Embryonic facial prominence (tissue), 1 donor: ENCODE measurements around the gene SDK1.

Source experiments
- DNase-seq: peaks from one replicate; pipeline ENCODE4 v3.0.0-alpha.2; 2016; ENCODE audit errors: extremely low spot score

Gene SDK1

GRCh38 chr7:4157651-4158050 lies 856.6 kb downstream of the SDK1 start:
- no peak for DNase-seq

- DNase-seq: no peak
Observed at GRCh38 chr7:4158441-4159153, 857.5 kb downstream of the SDK1 start.

GRCh38 chr7:4159154-4159501 lies 858.1 kb downstream of the SDK1 start:
- DNase-seq: no peak

- DNase-seq: no peak
Observed at GRCh38 chr7:4159761-4160554, 858.9 kb downstream of the SDK1 start.

- no peak for DNase-seq
Observed at GRCh38 chr7:4162884-4163564, 862.0 kb downstream of the SDK1 start.

GRCh38 chr7:4163565-4164203 lies 862.6 kb downstream of the SDK1 start:
- DNase-seq: no peak

GRCh38 chr7:4164556-4164955 lies 863.5 kb downstream of the SDK1 start:
- no peak for DNase-seq

- DNase-seq: no peak
Observed at GRCh38 chr7:4166340-4166739, 865.3 kb downstream of the SDK1 start.

- no peak for DNase-seq
Observed at GRCh38 chr7:4166807-4167206, 865.8 kb downstream of the SDK1 start.

- DNase-seq: no peak
Observed at GRCh38 chr7:4167385-4167910, 866.4 kb downstream of the SDK1 start.

- no peak for DNase-seq
Observed at GRCh38 chr7:4168041-4168440, 867.0 kb downstream of the SDK1 start.

GRCh38 chr7:4168541-4168940 lies 867.5 kb downstream of the SDK1 start:
- no peak for DNase-seq

- no peak for DNase-seq
Observed at GRCh38 chr7:4169455-4169854, 868.4 kb downstream of the SDK1 start.

- DNase-seq: no peak
Observed at GRCh38 chr7:4170997-4171786, 870.1 kb downstream of the SDK1 start.

GRCh38 chr7:4172883-4173282 lies 871.8 kb downstream of the SDK1 start:
- DNase-seq: no peak

- no peak for DNase-seq
Observed at GRCh38 chr7:4173615-4174014, 872.6 kb downstream of the SDK1 start.

- DNase-seq: no peak
Observed at GRCh38 chr7:4174016-4174415, 873.0 kb downstream of the SDK1 start.

- no peak for DNase-seq
Observed at GRCh38 chr7:4174451-4174850, 873.4 kb downstream of the SDK1 start.

GRCh38 chr7:4174884-4175283 lies 873.8 kb downstream of the SDK1 start:
- no peak for DNase-seq

- no peak for DNase-seq
Observed at GRCh38 chr7:4175346-4175973, 874.4 kb downstream of the SDK1 start.

GRCh38 chr7:4177001-4177400 lies 875.9 kb downstream of the SDK1 start:
- no peak for DNase-seq
